HCT116 (cell line): ENCODE results near the gene CDK19. TPM values are rescaled to one million over a fixed set of nuclear protein-coding genes. Genes with fewer than 3 reads are reported as not detected.
"Not testable (repeated sequence)": the region's sequence is repeated elsewhere in the genome, so short reads cannot be mapped to it uniquely, and the experiment has no call there.

Experiments
- ATAC-seq: fragments of 200-7000 bp; cut with Tn5 transposase; 2 replicates; pipeline ENCODE4 v1.9.1; 2020; ENCODE audit warnings: mild to moderate bottlenecking, moderate library complexity
- BruUV-seq: library from RNA; stranded (reverse); fragments of 400-500 nt; replicated peaks from 2 replicates; lab custom pipeline; 2021; lab: Mats Ljungman, UMichigan
- CTCF ChIA-PET: fragments of 300-600 bp; sonication (Branson Sonifier 250); formaldehyde crosslinking; loops from one replicate; lab custom pipeline; 2021; ENCODE audit warnings: antibody characterized with exemption; lab: Charles Lee
- POLR2A ChIA-PET: fragments of 300-600, 350-600 bp; sonication (Branson Sonifier 250); formaldehyde crosslinking; loops from one replicate; lab custom pipeline; 2021; ENCODE audit warnings: antibody characterized with exemption; lab: Charles Lee
- RAD21 ChIA-PET, 2 experiments: fragments of 300-600 bp; sonication (Branson Sonifier 250); formaldehyde crosslinking; loops; one replicate each; lab custom pipeline; 2023; ENCODE audit warnings: low total read pairs in 2 of 2; ENCODE audit not compliant: uncharacterized antibody in 2 of 2, unreplicated experiment in 2 of 2, low non-redundant PET in 1 of 2; lab: Charles Lee
- DNase-seq: peaks from one replicate; pipeline ENCODE4 v3.0.0-alpha.2; 2010; ENCODE audit warnings: low read depth, low spot score
- H2AFZ ChIP-seq: fragments of 200-600 bp; shearing (Covaris generic), sonication (generic); 2 replicates; pipeline ENCODE4 v1.6.1; 2017; ENCODE audit warnings: low read depth, mixed run types, mixed read lengths, antibody characterized with exemption, low read length; ENCODE audit not compliant: poor library complexity, severe bottlenecking
- H3K27ac ChIP-seq: 2 replicates; pipeline ENCODE4 v1.5.1; 2012; ENCODE audit warnings: low read depth, low read length
- H3K27me3 ChIP-seq: fragments of 200-600 bp; sonication (generic); 2 replicates; pipeline ENCODE4 v1.6.1; 2016; ENCODE audit warnings: mixed run types, low read length, mixed read lengths; ENCODE audit not compliant: insufficient read depth
- H3K36me3 ChIP-seq, 2 experiments: fragments of 200-500 bp in 1 of 2; fragments of 200-600 bp in 1 of 2; sonication (Bioruptor generic) in 1 of 2; sonication (generic) in 1 of 2; 2 replicates each; pipeline versions ENCODE4 v1.5.1 to v1.6.1; 2014 to 2016; ENCODE audit warnings: low read length in 2 of 2, inconsistent platforms in 1 of 2, mixed read lengths in 1 of 2, mixed run types in 1 of 2; ENCODE audit not compliant: insufficient read depth in 2 of 2, control insufficient read depth in 1 of 2
- H3K4me1 ChIP-seq, 2 experiments: fragments of 200-600 bp in 1 of 2; sonication (generic) in 1 of 2; 2 replicates each; pipeline versions ENCODE4 v1.5.1 to v1.6.1; 2012 to 2017; ENCODE audit warnings: low read length in 2 of 2, inconsistent platforms in 1 of 2, mild to moderate bottlenecking in 1 of 2, mixed read lengths in 1 of 2, mixed run types in 1 of 2, moderate library complexity in 1 of 2; ENCODE audit not compliant: insufficient read depth in 2 of 2, control insufficient read depth in 1 of 2
- H3K4me2 ChIP-seq: fragments of 200-600 bp; sonication (generic); 2 replicates; pipeline ENCODE4 v1.6.1; 2017; ENCODE audit warnings: mixed run types, low read length, mixed read lengths
- H3K4me3 ChIP-seq, 2 experiments: fragments of 200-600 bp in 1 of 2; sonication (generic) in 1 of 2; replicated peaks in 1 of 2; 2 replicates each; pipeline ENCODE4 v1.5.1; 2011 to 2016; ENCODE audit warnings: low read length in 2 of 2, control low read depth in 1 of 2, low read depth in 1 of 2, mild to moderate bottlenecking in 1 of 2, mixed read lengths in 1 of 2, mixed run types in 1 of 2
- H3K79me2 ChIP-seq: fragments of 200-600 bp; sonication (generic); 2 replicates; pipeline ENCODE4 v1.6.1; 2017; ENCODE audit warnings: mild to moderate bottlenecking, mixed run types, low read length, moderate library complexity, mixed read lengths; ENCODE audit not compliant: insufficient read depth
- H3K9ac ChIP-seq: fragments of 200-600 bp; sonication (generic); 2 replicates; pipeline ENCODE4 v1.6.1; 2016; ENCODE audit warnings: low read length, mixed read lengths
- H3K9me2 ChIP-seq: fragments of 200-600 bp; sonication (generic), shearing (Covaris generic); 2 replicates; pipeline ENCODE4 v1.6.1; 2017; ENCODE audit warnings: mixed run types, mild to moderate bottlenecking, moderate library complexity; ENCODE audit not compliant: insufficient read depth
- H3K9me3 ChIP-seq, 2 experiments: fragments of 200-500 bp in 1 of 2; fragments of 200-600 bp in 1 of 2; sonication (Bioruptor generic) in 1 of 2; sonication (generic) in 1 of 2; 2 replicates each; pipeline ENCODE4 v1.6.1; 2014 to 2017; ENCODE audit warnings: low read length in 2 of 2, mixed read lengths in 2 of 2, inconsistent platforms in 1 of 2, low read depth in 1 of 2, mild to moderate bottlenecking in 1 of 2, mixed run types in 1 of 2, moderate library complexity in 1 of 2; ENCODE audit not compliant: control insufficient read depth in 1 of 2, insufficient read depth in 1 of 2
- H4K20me1 ChIP-seq: fragments of 200-600 bp; sonication (generic), shearing (Covaris generic); 2 replicates; pipeline ENCODE4 v1.6.1; 2017; ENCODE audit warnings: mixed run types, mild to moderate bottlenecking, moderate library complexity; ENCODE audit not compliant: insufficient read depth
- EGR1 ChIP-seq: IDR thresholded peaks from 2 replicates; pipeline ENCODE4 v1.6.1; 2012; ENCODE audit warnings: low read depth
- EZH2 ChIP-seq: fragments of 200-600 bp; sonication (generic); IDR thresholded peaks from 2 replicates; pipeline ENCODE4 v1.6.1; 2017; ENCODE audit warnings: antibody characterized with exemption, mixed run types
- POLR2AphosphoS5 ChIP-seq: IDR thresholded peaks from 2 replicates; pipeline ENCODE4 v1.6.1; 2011; ENCODE audit warnings: mild to moderate bottlenecking, low read depth, low read length, moderate library complexity
- SP1 ChIP-seq: IDR thresholded peaks from 2 replicates; pipeline ENCODE4 v1.6.1; 2012; ENCODE audit warnings: low read depth
- YY1 ChIP-seq: IDR thresholded peaks from 2 replicates; pipeline ENCODE4 v1.6.1; 2011; ENCODE audit warnings: low read length, low read depth, moderate library complexity, mild to moderate bottlenecking; ENCODE audit not compliant: insufficient replicate concordance; ENCODE audit errors: extremely low read depth
- intact Hi-C: fragments of 100-400 bp; cut with micrococcal nuclease; formaldehyde crosslinking; loops from 2 replicates; pipeline ENCODE4 v1.10.0; 2022
- total RNA-seq: library from RNA; stranded (reverse); gene quantifications from one replicate; pipeline ENCODE4 v1.2.1, GENCODE V29; 2021; ENCODE audit not compliant: unreplicated experiment
- TF ChIP-seq, protein P1 (sequence below): IDR thresholded peaks from 2 replicates; pipeline ENCODE4 v1.6.1; 2012; ENCODE audit warnings: low read depth
- TF ChIP-seq, protein P2 (sequence below): IDR thresholded peaks from 2 replicates; pipeline ENCODE4 v1.6.1; 2012

CDK19 gene
- total RNA-seq, 1 experiment from 2014 or later, result 20.0 TPM

DNA sequence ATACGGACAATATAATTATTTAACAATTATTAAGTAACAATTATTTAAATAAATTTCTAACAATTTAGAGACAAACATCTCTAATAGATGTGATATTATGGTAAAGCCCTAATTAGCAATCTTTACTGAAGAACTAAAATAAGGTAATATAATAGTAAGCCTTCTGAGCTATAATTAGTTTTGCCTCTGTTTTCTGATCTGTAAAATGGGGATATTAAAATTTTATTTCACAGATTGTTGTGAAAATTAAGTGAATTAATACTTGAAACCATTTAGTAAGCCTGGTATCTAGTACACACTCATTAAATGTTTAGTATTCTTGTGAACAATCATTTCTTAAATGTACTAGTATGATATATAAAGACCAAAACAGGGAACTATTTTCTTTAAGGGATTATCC lies 70.3 kb downstream of the CDK19 start:
- no peak overlapping the region for H3K4me3 ChIP-seq
- no peak for TF ChIP-seq YY1
- TF ChIP-seq SP1, result no peak
- no peak for TF ChIP-seq EZH2
- TF ChIP-seq, protein P1, sequence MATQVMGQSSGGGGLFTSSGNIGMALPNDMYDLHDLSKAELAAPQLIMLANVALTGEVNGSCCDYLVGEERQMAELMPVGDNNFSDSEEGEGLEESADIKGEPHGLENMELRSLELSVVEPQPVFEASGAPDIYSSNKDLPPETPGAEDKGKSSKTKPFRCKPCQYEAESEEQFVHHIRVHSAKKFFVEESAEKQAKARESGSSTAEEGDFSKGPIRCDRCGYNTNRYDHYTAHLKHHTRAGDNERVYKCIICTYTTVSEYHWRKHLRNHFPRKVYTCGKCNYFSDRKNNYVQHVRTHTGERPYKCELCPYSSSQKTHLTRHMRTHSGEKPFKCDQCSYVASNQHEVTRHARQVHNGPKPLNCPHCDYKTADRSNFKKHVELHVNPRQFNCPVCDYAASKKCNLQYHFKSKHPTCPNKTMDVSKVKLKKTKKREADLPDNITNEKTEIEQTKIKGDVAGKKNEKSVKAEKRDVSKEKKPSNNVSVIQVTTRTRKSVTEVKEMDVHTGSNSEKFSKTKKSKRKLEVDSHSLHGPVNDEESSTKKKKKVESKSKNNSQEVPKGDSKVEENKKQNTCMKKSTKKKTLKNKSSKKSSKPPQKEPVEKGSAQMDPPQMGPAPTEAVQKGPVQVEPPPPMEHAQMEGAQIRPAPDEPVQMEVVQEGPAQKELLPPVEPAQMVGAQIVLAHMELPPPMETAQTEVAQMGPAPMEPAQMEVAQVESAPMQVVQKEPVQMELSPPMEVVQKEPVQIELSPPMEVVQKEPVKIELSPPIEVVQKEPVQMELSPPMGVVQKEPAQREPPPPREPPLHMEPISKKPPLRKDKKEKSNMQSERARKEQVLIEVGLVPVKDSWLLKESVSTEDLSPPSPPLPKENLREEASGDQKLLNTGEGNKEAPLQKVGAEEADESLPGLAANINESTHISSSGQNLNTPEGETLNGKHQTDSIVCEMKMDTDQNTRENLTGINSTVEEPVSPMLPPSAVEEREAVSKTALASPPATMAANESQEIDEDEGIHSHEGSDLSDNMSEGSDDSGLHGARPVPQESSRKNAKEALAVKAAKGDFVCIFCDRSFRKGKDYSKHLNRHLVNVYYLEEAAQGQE, result no peak
- TF ChIP-seq POLR2AphosphoS5, result no peak
- TF ChIP-seq, protein P2, sequence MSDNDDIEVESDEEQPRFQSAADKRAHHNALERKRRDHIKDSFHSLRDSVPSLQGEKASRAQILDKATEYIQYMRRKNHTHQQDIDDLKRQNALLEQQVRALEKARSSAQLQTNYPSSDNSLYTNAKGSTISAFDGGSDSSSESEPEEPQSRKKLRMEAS, result no peak
- no peak for TF ChIP-seq EGR1
- TF ChIP-seq, all 23 proteins: peak for 0
- Histone ChIP-seq H2AFZ (no peak overlapping the region), H3K9ac (no peak overlapping the region), H3K79me2 (no peaks in the 10 kb centered on the region), H4K20me1 (no peaks in the 10 kb centered on the region), H3K9me3 (peaks cover 0 to 6% of the 10 kb centered on the region in 2 experiments; a peak in 2 of 4 replicates), H3K27me3 (no peaks in the 10 kb centered on the region), H3K4me1 (no peaks in the 10 kb centered on the region), H3K4me2 (no peak overlapping the region), H3K36me3 (no peaks in the 10 kb centered on the region), H3K27ac (no peak overlapping the region), H3K9me2 (no peaks in the 10 kb centered on the region)
- CTCF ChIA-PET, result no interaction called here
- no TSS peak for BruUV-seq
- RAD21 ChIA-PET, result no interaction called here
- intact Hi-C loops, result no loop called here
- DNase-seq, result no peak
- ATAC-seq, result no peak
- POLR2A ChIA-PET, result no interaction called here

DNA sequence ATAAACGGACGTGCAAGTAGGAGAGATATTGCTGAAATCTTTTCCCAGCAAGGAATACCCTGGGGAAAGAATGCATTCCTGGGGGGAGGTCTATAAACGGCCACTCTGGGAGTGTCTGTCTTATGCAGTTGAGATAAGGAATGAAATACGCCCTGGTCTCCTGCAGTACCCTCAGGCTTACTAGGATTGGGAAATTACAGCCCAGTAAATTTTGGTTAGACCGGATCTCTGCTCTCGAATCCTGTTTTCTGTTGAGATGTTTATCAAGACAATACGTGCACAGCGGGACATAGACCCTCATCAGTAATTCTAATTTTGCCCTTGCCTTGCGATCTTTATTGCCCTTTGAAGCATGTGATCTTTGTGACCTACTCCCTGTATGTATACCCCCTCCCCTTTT lies 72.7 kb downstream of the CDK19 start:
- H3K27me3 ChIP-seq, H3K9me2 ChIP-seq, H3K27ac ChIP-seq, H2AFZ ChIP-seq, POLR2A ChIA-PET, H3K79me2 ChIP-seq, H4K20me1 ChIP-seq, RAD21 ChIA-PET, BruUV-seq, H3K4me2 ChIP-seq, DNase-seq, CTCF ChIA-PET, H3K4me3 ChIP-seq, intact Hi-C loops, H3K36me3 ChIP-seq, H3K9me3 ChIP-seq, H3K4me1 ChIP-seq, H3K9ac ChIP-seq, ATAC-seq: not testable (repeated sequence)
